K562 (cell line): ENCODE results near the gene NEURL2. TPM values are rescaled to one million over a fixed set of nuclear protein-coding genes. Genes with fewer than 3 reads are reported as not detected.

ENCODE experiments used
- BCLAF1 ChIP-seq, 2 experiments: fragments of 450-650 bp in 1 of 2; IDR thresholded peaks; 2 replicates each; pipeline ENCODE4 v1.6.1; 2011 to 2017; ENCODE audit warnings: low read depth in 2 of 2, antibody characterized with exemption in 1 of 2, borderline replicate concordance in 1 of 2, low read length in 1 of 2, mild to moderate bottlenecking in 1 of 2, mixed read lengths in 1 of 2; ENCODE audit not compliant: control insufficient read depth in 1 of 2
- BRCA1 ChIP-seq, 2 experiments: fragments of 450-650 bp in 1 of 2; sonication (generic) in 1 of 2; formaldehyde crosslinking in 1 of 2; IDR thresholded peaks; 2 replicates each; pipeline versions ENCODE4 v1.5.0 to v1.6.1; 2017 to 2020; ENCODE audit warnings: mild to moderate bottlenecking in 1 of 2, missing genetic modification reagents in 1 of 2
- BRF1 ChIP-seq: IDR thresholded peaks from 3 replicates; pipeline ENCODE4 v1.6.1; 2011; ENCODE audit warnings: borderline replicate concordance, mild to moderate bottlenecking; ENCODE audit not compliant: insufficient read length; ENCODE audit errors: extremely low read depth
- CBX1 ChIP-seq: sonication (generic); IDR thresholded peaks from 2 replicates; pipeline ENCODE4 v1.6.1; 2016; ENCODE audit warnings: antibody characterized with exemption, low read depth, mild to moderate bottlenecking
- CHAMP1 ChIP-seq: fragments of 450-650 bp; IDR thresholded peaks from 2 replicates; pipeline ENCODE4 v1.6.1; 2016; ENCODE audit warnings: mild to moderate bottlenecking
- GTF2A2 ChIP-seq: IDR thresholded peaks from 2 replicates; pipeline ENCODE4 v1.6.1; 2016; ENCODE audit warnings: mild to moderate bottlenecking, missing genetic modification characterization, missing compliant biosample characterization
- HES1 ChIP-seq: fragments of 450-650 bp; IDR thresholded peaks from 2 replicates; pipeline ENCODE4 v1.6.1; 2016; ENCODE audit warnings: low read depth, mild to moderate bottlenecking, moderate library complexity
- KLF1 ChIP-seq: fragments of 450-650 bp; IDR thresholded peaks from 2 replicates; pipeline ENCODE4 v1.6.1; 2016; ENCODE audit warnings: missing genetic modification characterization, missing compliant biosample characterization
- ZC3H11A ChIP-seq: IDR thresholded peaks from 2 replicates; pipeline ENCODE4 v1.6.1; 2012; ENCODE audit warnings: low read depth, low read length, improper control_type of control experiment
- polyA plus RNA-seq, 8 experiments: library from polyadenylated mRNA; depleted of rRNA in 4 of 8; stranded (reverse) in 5 of 8; unstranded in 3 of 8; fragments of >200 nt; fragmentation: Nextera tagmentation in 2 of 8; fragmentation: Illumina TruSeq in 1 of 8; extraction: Ambion mirVana in 2 of 8; extraction: Trizol in 1 of 8; gene quantifications; 2 replicates each; pipeline versions ENCODE4 v1.2.1 to v1.2.3, GENCODE V29; 2011 to 2014; ENCODE audit warnings: inconsistent platforms in 1 of 8, missing spikeins in 1 of 8
- total RNA-seq, 7 experiments: library from RNA; depleted of rRNA in 6 of 7; stranded (reverse); fragments of >200 nt in 6 of 7; fragmentation: Illumina TruSeq in 2 of 7; extraction: Trizol in 2 of 7; gene quantifications; 2 replicates each; pipeline versions ENCODE4 v1.2.1 to v1.2.3, GENCODE V29; 2011 to 2021; ENCODE audit warnings: low replicate concordance in 1 of 7

NEURL2 gene
- total and polyA plus RNA-seq, 9 of the 15 experiments (the other 6 are each of a cell fraction or from before 2014, with no cell fraction given): 0.22 to 1.9 (median 0.50) TPM; not detected in 1

GRCh38 chr20:45880988-45881788 lies 9.8 kb downstream of the NEURL2 start, which contains the start of gene ZSWIM1 (continued):
- no peak for TF ChIP-seq BCLAF1 (IDR thresholded peaks at IDR 0.05; ENCODE audit: borderline replicate concordance in 1 of 2, control insufficient read depth in 1 of 2, low read depth in 2 of 2, low read length in 1 of 2)
- TF ChIP-seq CHAMP1: no peak
- no peak for TF ChIP-seq BRF1
- TF ChIP-seq HES1: no peak
- no peak for TF ChIP-seq CBX1
- no peak for TF ChIP-seq ZC3H11A
- TF ChIP-seq GTF2A2 (tag): no peak
- TF ChIP-seq BRCA1 (IDR thresholded peaks at IDR 0.05): no peak
- no peak for TF ChIP-seq BRCA1 (CRISPR knock-in tag; IDR thresholded peaks at IDR 0.05)
- TF ChIP-seq KLF1 (tag): no peak
